ENCODE measurements around the gene PTPRU.

- no peak for TF ChIP-seq GATA3 (IDR thresholded peaks at IDR 0.05; ENCODE audit: low read depth, low read length)
- TF ChIP-seq GATA2 (IDR thresholded peaks at IDR 0.05; ENCODE audit: low read depth, low read length): no peak
Measured at GRCh38 chr1:29341936-29342335, 105.6 kb downstream of the PTPRU start.
